Fibroblast of skin of left quadriceps (primary cell): Measurements from ENCODE around the gene ARID4A.
A peak's percentile ranks its signal among the peaks of the same experiment; 100 is the strongest.
"Not testable (repeated sequence)": the region's sequence is repeated elsewhere in the genome, so short reads cannot be mapped to it uniquely, and the experiment has no call there.

ENCODE experiments used
- DNase-seq, 2 experiments: peaks; one replicate each; pipeline ENCODE4 v3.0.0-alpha.2; 2013; ENCODE audit warnings: low read depth in 2 of 2

The ARID4A gene

GRCh38 chr14:58353516-58354299 lies 55.4 kb downstream of the ARID4A start:
- DNase-seq = no peak

- no peak for DNase-seq
Measured at GRCh38 chr14:58354808-58355207, 56.5 kb downstream of the ARID4A start.

- peak; percentile 5 to 18 for DNase-seq
Measured at GRCh38 chr14:58356268-58356667, 57.9 kb downstream of the ARID4A start.

- not testable (repeated sequence) for DNase-seq
Measured at GRCh38 chr14:58362272-58362671, 63.9 kb downstream of the ARID4A start.

GRCh38 chr14:58362798-58363412 lies 64.5 kb downstream of the ARID4A start:
- DNase-seq = peak in 1 of 2 experiments; percentile 15

- DNase-seq = no peak
Measured at GRCh38 chr14:58364316-58364715, 66.0 kb downstream of the ARID4A start.

- no peak for DNase-seq
Measured at GRCh38 chr14:58367296-58367695, 68.9 kb downstream of the ARID4A start.

- no peak for DNase-seq
Measured at GRCh38 chr14:58368956-58369355, 70.6 kb downstream of the ARID4A start.

- no peak for DNase-seq
Measured at GRCh38 chr14:58376791-58377190, 78.4 kb downstream of the ARID4A start.

- DNase-seq = no peak
Measured at GRCh38 chr14:58390830-58391229, 92.5 kb downstream of the ARID4A start.

GRCh38 chr14:58395562-58395811 lies 97.1 kb downstream of the ARID4A start:
- DNase-seq = no peak

GRCh38 chr14:58395812-58396788 lies 97.7 kb downstream of the ARID4A start, which contains the start of gene TOMM20L:
TOMM20L (plus strand) TSS chr14:58395930; CDS start chr14:58395958, 28 bp downstream.
- peak; percentile 32 for DNase-seq

- no peak for DNase-seq
Measured at GRCh38 chr14:58397156-58397555, 98.8 kb downstream of the ARID4A start.

GRCh38 chr14:58398495-58398894 lies 100.1 kb downstream of the ARID4A start:
- DNase-seq = no peak

- no peak for DNase-seq
Measured at GRCh38 chr14:58398895-58399294, 100.5 kb downstream of the ARID4A start.

GRCh38 chr14:58401587-58401986 lies 103.2 kb downstream of the ARID4A start:
- DNase-seq = no peak

- DNase-seq = no peak
Measured at GRCh38 chr14:58408681-58409215, 110.4 kb downstream of the ARID4A start.

- DNase-seq = no peak
Measured at GRCh38 chr14:58414845-58415244, 116.5 kb downstream of the ARID4A start.

- no peak for DNase-seq
Measured at GRCh38 chr14:58415636-58416547, 117.5 kb downstream of the ARID4A start.

GRCh38 chr14:58416934-58417333 lies 118.6 kb downstream of the ARID4A start:
- DNase-seq = not testable (repeated sequence)
